ENCODE measurements around the gene MAZ. TPM values are rescaled to one million over a fixed set of nuclear protein-coding genes. Genes with fewer than 3 reads are reported as not detected.

Gene MAZ
- total RNA-seq, 1 experiment from 2014 or later: 256 TPM

DNA sequence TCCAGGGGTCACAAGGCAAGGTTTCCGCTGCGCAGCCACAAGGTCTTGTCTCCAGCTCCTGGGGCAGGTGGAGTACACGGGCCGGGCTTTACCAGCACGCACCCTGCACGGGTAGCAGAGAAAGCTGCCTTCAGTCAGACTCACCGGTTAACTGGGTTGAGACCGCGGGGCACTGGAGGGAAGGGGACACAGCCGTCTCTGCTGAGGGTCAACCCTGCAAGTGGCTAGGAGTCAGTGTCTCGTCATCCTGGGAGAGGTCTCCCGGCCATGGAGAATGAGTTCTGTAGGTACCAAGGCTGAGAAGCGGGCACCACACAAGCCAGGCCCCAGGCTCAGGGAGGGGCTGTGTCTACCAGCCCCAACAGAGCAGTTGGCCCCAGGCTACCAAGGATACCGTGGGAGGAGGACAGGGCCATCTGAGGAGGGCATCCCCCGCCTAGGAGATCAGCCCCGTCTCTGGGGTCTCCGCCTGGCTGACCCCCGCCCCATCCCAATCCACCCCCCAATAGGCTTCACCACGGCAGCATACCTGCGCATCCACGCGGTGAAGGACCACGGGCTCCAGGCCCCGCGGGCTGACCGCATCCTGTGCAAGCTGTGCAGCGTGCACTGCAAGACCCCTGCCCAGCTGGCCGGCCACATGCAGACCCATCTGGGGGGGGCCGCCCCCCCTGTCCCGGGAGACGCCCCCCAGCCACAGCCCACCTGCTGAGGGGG, 2.9 kb downstream of the MAZ start:
- Histone ChIP-seq H3K9ac (ENCODE audit: low read length) (peak overlapping the region; percentile 95), H3K9me3 (ENCODE audit: control insufficient read depth in 1 of 2, insufficient read depth in 1 of 2, low read depth in 1 of 2, low read length in 2 of 2) (no peaks in the 10 kb centered on the region), H3K27ac (ENCODE audit: low read depth, low read length) (peak overlapping the region; percentile 100), H3K4me2 (ENCODE audit: low read length) (peak overlapping the region; percentile 99), H3K36me3 (ENCODE audit: control insufficient read depth in 1 of 2, insufficient read depth in 2 of 2, low read length in 2 of 2) (peaks cover 6 to 17% of the 10 kb centered on the region in 2 experiments; a peak in 3 of 4 replicates), H4K20me1 (ENCODE audit: insufficient read depth) (no peaks in the 10 kb centered on the region), H3K27me3 (ENCODE audit: insufficient read depth, low read length) (no peaks in the 10 kb centered on the region), H3K9me2 (ENCODE audit: insufficient read depth) (no peaks in the 10 kb centered on the region), H3K4me3 (replicated peaks in 1 of 2; ENCODE audit: low read depth in 1 of 2, low read length in 2 of 2) (peak overlapping the region; percentile 50 to 74), H3K79me2 (ENCODE audit: insufficient read depth, low read length) (peaks cover 35% of the 10 kb centered on the region), H2AFZ (ENCODE audit: low read depth, low read length, poor library complexity, severe bottlenecking) (no peak overlapping the region), H3K4me1 (ENCODE audit: control insufficient read depth in 1 of 2, insufficient read depth in 2 of 2, low read length in 2 of 2) (peaks cover 32 to 71% of the 10 kb centered on the region in 2 experiments)
- intact Hi-C loops (cut with micrococcal nuclease): no loop called here
- no peak for TF ChIP-seq ATF3 (IDR thresholded peaks at IDR 0.05)
- TF ChIP-seq, protein P1, sequence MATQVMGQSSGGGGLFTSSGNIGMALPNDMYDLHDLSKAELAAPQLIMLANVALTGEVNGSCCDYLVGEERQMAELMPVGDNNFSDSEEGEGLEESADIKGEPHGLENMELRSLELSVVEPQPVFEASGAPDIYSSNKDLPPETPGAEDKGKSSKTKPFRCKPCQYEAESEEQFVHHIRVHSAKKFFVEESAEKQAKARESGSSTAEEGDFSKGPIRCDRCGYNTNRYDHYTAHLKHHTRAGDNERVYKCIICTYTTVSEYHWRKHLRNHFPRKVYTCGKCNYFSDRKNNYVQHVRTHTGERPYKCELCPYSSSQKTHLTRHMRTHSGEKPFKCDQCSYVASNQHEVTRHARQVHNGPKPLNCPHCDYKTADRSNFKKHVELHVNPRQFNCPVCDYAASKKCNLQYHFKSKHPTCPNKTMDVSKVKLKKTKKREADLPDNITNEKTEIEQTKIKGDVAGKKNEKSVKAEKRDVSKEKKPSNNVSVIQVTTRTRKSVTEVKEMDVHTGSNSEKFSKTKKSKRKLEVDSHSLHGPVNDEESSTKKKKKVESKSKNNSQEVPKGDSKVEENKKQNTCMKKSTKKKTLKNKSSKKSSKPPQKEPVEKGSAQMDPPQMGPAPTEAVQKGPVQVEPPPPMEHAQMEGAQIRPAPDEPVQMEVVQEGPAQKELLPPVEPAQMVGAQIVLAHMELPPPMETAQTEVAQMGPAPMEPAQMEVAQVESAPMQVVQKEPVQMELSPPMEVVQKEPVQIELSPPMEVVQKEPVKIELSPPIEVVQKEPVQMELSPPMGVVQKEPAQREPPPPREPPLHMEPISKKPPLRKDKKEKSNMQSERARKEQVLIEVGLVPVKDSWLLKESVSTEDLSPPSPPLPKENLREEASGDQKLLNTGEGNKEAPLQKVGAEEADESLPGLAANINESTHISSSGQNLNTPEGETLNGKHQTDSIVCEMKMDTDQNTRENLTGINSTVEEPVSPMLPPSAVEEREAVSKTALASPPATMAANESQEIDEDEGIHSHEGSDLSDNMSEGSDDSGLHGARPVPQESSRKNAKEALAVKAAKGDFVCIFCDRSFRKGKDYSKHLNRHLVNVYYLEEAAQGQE (IDR thresholded peaks at IDR 0.05; ENCODE audit: low read depth): no peak
- no peak for TF ChIP-seq SIN3A (IDR thresholded peaks at IDR 0.05; ENCODE audit: low read depth)
- TF ChIP-seq JUND (IDR thresholded peaks at IDR 0.05): no peak
- TF ChIP-seq FOSL1 (IDR thresholded peaks at IDR 0.05; ENCODE audit: low read depth): no peak
- ATAC-seq (no peak), DNase-seq (ENCODE audit: low read depth, low spot score) (no peak)
- RAD21 ChIA-PET (ENCODE audit: low non-redundant PET in 1 of 2, low total read pairs in 2 of 2, uncharacterized antibody in 2 of 2, unreplicated experiment in 2 of 2): no interaction called here
- TSS peak; percentile 37 for BruUV-seq (replicated peaks)
- CTCF ChIA-PET: interaction anchor here (0.6 to 3.5 kb wide), 3 partner anchors 11 to 895 kb away, joined by 4 to 36 read pairs (median 11); partner anchors contain the start of gene MVP
- POLR2A ChIA-PET: interaction anchor here (1.6 kb wide), 1 partner anchor 18 kb away, joined by 8 read pairs; the partner anchor contains the start of gene KIF22
